Tibial nerve (tissue), 4 donors: ENCODE data around the gene TANC2.

Source experiments
- EP300 ChIP-seq, 2 donors: sonication (generic); formaldehyde crosslinking; IDR thresholded peaks; one replicate each; pipeline ENCODE4 v1.6.1; 2017; ENCODE audit warnings: antibody characterized with exemption in 2 of 2, mild to moderate bottlenecking in 1 of 2
- POLR2A ChIP-seq, 2 donors: fragments of 450-650 bp; IDR thresholded peaks; one replicate each; pipeline ENCODE4 v1.6.1; 2017; ENCODE audit warnings: antibody characterized with exemption in 2 of 2, mild to moderate bottlenecking in 2 of 2, moderate library complexity in 2 of 2
- TF ChIP-seq, protein P1 (sequence below), 5 experiments: fragments of 200-600 bp in 3 of 5; fragments of 450-650 bp in 2 of 5; sonication (generic) in 3 of 5; IDR thresholded peaks; one replicate each; pipeline ENCODE4 v1.5.1; 2016 to 2019; ENCODE audit warnings: antibody characterized with exemption in 5 of 5, mild to moderate bottlenecking in 3 of 5, moderate library complexity in 2 of 5

DNA sequence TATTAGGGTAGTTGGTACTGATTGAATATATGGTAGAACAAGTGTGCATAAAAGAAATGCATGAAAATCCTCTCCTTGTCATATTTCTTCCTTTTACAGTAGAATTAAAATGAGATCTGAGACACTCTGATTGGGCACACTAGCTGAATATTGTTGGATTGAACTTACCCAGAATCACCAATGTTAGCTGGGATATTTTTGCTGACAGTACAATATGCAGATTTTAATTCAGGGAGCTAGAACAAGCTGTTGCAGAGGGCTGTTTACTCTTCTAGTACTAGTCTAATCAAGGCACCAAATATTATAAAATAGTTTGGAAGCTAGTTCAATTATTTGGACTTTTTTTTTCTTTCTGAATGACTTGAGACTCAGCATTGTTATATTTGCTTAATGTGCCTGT lies 4.6 kb downstream of the TANC2 start:
- TF ChIP-seq, protein P1, sequence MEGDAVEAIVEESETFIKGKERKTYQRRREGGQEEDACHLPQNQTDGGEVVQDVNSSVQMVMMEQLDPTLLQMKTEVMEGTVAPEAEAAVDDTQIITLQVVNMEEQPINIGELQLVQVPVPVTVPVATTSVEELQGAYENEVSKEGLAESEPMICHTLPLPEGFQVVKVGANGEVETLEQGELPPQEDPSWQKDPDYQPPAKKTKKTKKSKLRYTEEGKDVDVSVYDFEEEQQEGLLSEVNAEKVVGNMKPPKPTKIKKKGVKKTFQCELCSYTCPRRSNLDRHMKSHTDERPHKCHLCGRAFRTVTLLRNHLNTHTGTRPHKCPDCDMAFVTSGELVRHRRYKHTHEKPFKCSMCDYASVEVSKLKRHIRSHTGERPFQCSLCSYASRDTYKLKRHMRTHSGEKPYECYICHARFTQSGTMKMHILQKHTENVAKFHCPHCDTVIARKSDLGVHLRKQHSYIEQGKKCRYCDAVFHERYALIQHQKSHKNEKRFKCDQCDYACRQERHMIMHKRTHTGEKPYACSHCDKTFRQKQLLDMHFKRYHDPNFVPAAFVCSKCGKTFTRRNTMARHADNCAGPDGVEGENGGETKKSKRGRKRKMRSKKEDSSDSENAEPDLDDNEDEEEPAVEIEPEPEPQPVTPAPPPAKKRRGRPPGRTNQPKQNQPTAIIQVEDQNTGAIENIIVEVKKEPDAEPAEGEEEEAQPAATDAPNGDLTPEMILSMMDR (IDR thresholded peaks at IDR 0.05) = no peak
- TF ChIP-seq POLR2A (IDR thresholded peaks at IDR 0.05) = no peak
- no peak for TF ChIP-seq EP300 (IDR thresholded peaks at IDR 0.05)
